Lower leg skin (tissue), 4 donors: ENCODE measurements around the gene C21orf91. TPM values are rescaled to one million over a fixed set of nuclear protein-coding genes. Genes with fewer than 3 reads are reported as not detected.

Experiments
- DNase-seq, 2 donors: peaks; one replicate each; pipeline ENCODE4 v3.0.0-alpha.2; 2019; ENCODE audit warnings: low spot score in 2 of 2
- H3K4me3 ChIP-seq: fragments of 200-600 bp; sonication (generic); 2 replicates; pipeline ENCODE4 v1.5.1; 2017; ENCODE audit warnings: mild to moderate bottlenecking, low read depth; ENCODE audit not compliant: poor library complexity, severe bottlenecking
- POLR2A ChIP-seq, 2 donors: fragments of 450-650 bp; IDR thresholded peaks; one replicate each; pipeline ENCODE4 v1.6.1; 2016 to 2017; ENCODE audit warnings: antibody characterized with exemption in 2 of 2, mild to moderate bottlenecking in 1 of 2, moderate library complexity in 1 of 2
- WGBS, 2 donors: methylation state at CpG; one replicate each; pipeline ENCODE4 v1.1.5; 2018; 5-methylcytosine and 5-hydroxymethylcytosine counted together
- intact Hi-C: fragments of 100-400 bp; cut with DNase I; formaldehyde crosslinking; loops from one replicate; pipeline ENCODE4 v1.15.0; 2023; ENCODE audit warnings: low total_unique reads
- total RNA-seq, 4 donors: library from RNA; depleted of rRNA; stranded (reverse); fragments of >200 nt; gene quantifications; one replicate each; pipeline ENCODE4 v1.1.0, GENCODE V29; 2016
- TF ChIP-seq, protein P1 (sequence below), 3 donors: fragments of 450-650 bp; IDR thresholded peaks; one replicate each; pipeline ENCODE4 v1.5.1; 2016; ENCODE audit warnings: antibody characterized with exemption in 3 of 3, mild to moderate bottlenecking in 3 of 3, moderate library complexity in 2 of 3

The C21orf91 gene
- total RNA-seq, 4 donors from 2014 or later: 14.1 to 24.5 (median 17.2) TPM

DNA sequence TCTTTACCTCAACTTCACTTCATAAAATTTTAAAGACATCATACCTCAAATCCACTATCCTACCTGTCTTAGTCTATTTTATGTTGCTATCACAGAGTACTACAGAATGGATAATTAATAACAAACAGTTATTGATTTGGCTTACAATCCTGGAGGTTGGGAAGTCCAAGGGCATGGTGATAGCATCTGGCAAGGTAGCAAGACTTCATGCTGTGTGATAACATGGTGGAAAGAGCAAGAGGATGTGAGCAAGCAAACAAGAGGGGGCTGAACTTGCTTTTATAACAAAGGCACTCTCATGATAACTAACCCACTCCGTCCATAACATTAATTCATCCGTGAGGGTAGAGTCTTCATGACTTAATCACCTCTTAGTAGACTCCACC, 33.8 kb downstream of the C21orf91 start:
- no peak overlapping the region for H3K4me3 ChIP-seq
- intact Hi-C loops: no loop called here
- no peak for TF ChIP-seq POLR2A (IDR thresholded peaks at IDR 0.05)
- TF ChIP-seq, protein P1, sequence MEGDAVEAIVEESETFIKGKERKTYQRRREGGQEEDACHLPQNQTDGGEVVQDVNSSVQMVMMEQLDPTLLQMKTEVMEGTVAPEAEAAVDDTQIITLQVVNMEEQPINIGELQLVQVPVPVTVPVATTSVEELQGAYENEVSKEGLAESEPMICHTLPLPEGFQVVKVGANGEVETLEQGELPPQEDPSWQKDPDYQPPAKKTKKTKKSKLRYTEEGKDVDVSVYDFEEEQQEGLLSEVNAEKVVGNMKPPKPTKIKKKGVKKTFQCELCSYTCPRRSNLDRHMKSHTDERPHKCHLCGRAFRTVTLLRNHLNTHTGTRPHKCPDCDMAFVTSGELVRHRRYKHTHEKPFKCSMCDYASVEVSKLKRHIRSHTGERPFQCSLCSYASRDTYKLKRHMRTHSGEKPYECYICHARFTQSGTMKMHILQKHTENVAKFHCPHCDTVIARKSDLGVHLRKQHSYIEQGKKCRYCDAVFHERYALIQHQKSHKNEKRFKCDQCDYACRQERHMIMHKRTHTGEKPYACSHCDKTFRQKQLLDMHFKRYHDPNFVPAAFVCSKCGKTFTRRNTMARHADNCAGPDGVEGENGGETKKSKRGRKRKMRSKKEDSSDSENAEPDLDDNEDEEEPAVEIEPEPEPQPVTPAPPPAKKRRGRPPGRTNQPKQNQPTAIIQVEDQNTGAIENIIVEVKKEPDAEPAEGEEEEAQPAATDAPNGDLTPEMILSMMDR (IDR thresholded peaks at IDR 0.05): no peak
- DNase-seq: no peak
- WGBS, 2 donors: 96 to 98% methylated on average over 2 of the region's 2 CpGs

- no peak overlapping the region for H3K4me3 ChIP-seq
- no peak for TF ChIP-seq POLR2A (IDR thresholded peaks at IDR 0.05)
- TF ChIP-seq, protein P1 (IDR thresholded peaks at IDR 0.05): no peak
- 63 to 72% methylated on average over 6 of the region's 6 CpGs for WGBS, 2 donors
- intact Hi-C loops: no loop called here
- no peak for DNase-seq
These were observed 34.4 kb downstream of the C21orf91 start for GRCh38 chr21:17784604-17785402.

- H3K4me3 ChIP-seq: no peak overlapping the region
- TF ChIP-seq, protein P1 (IDR thresholded peaks at IDR 0.05): no peak
- no peak for TF ChIP-seq POLR2A (IDR thresholded peaks at IDR 0.05)
- 54 to 60% methylated on average over 5 of the region's 5 CpGs for WGBS, 2 donors
- intact Hi-C loops: no loop called here
- no peak for DNase-seq
These were observed 35.0 kb downstream of the C21orf91 start for GRCh38 chr21:17784180-17784598.

DNA sequence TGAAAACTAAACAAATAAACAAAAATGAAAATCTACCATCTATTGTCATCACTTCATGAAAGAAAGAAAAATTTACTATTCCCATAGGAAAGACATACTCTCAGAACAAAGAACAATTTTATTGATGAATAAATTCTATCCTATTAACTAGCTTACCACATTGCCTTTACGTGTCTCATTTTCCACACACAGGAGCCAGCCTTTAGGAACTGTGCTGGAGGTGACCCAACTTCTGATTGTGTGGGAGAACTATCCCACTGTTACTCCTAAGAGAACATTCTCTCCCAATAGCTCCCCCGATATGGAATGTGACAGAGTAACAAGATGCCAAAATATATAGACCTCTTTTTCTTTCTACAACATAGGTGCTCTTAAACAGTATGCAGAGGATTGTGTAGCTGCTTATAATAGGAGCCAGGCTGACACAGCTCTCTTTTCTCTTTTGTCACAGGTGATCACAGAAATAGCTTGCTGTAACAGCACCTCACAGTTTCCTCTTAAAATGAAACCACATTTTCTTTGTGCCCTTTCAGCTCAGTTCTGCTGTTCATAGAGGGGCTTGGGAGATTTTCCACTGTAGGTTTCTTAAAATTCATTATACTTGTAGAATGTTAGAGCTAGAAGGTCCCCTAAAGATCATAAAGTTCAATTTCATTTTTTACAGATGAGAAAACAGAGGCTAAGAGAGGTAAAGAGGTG, 35.5 kb downstream of the C21orf91 start:
- DNase-seq: no peak
- intact Hi-C loops: no loop called here
- TF ChIP-seq, protein P1 (IDR thresholded peaks at IDR 0.05): no peak
- no peak for TF ChIP-seq POLR2A (IDR thresholded peaks at IDR 0.05)
- no peak overlapping the region for H3K4me3 ChIP-seq
- 41 to 57% methylated on average over 2 of the region's 2 CpGs for WGBS, 2 donors

- no peak overlapping the region for H3K4me3 ChIP-seq
- 89 to 95% methylated on average over 3 of the region's 3 CpGs for WGBS, 2 donors
- TF ChIP-seq POLR2A (IDR thresholded peaks at IDR 0.05): no peak
- TF ChIP-seq, protein P1 (IDR thresholded peaks at IDR 0.05): no peak
- DNase-seq: no peak
- intact Hi-C loops: no loop called here
These were observed 36.2 kb downstream of the C21orf91 start for GRCh38 chr21:17783003-17783402.
